ENCODE measurements around the gene USP49.

USP49 gene

DNA sequence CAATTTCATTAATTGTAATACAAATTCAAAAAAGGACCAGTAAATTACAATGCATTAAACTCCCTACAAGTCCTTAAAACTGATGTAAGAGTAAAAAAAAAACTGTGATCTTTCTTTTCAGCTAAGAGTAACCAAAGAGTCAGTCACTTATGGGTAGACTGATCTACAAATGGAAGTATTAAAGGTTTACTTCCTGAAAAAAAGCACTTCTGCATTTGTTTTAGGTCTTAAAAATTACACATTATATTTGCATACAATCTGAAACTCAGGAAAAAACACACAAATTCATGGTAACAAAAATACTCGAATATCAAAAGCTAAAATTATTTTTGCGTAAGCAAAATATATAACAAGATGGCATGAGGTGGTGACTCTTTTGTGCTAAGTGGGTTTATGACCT is 23.5 kb downstream of the USP49 start:
- no peak for TF ChIP-seq GATA2 (IDR thresholded peaks at IDR 0.05; ENCODE audit: low read depth, low read length)
- TF ChIP-seq GATA3 (IDR thresholded peaks at IDR 0.05; ENCODE audit: low read depth, low read length) = no peak

DNA sequence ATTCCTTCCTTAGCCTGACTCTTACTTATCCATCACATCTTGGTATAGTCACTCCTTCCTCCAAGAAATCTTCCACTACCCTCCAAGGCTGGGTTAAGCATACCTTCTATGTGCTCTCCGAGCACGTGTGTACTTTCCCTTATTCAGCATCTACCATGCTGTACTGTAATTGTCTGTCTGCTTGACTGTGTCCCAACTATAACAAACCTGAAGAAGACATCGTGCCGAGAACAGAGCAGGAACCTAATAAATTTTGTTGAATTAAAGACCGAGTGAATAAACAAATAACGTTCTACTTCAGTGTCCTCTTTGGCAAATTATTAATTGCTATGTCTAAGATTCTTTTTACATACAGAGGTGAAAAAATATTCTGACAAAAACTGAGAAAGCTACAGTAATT is 35.8 kb downstream of the USP49 start:
- TF ChIP-seq GATA2 (IDR thresholded peaks at IDR 0.05; ENCODE audit: low read depth, low read length) = no peak
- no peak for TF ChIP-seq GATA3 (IDR thresholded peaks at IDR 0.05; ENCODE audit: low read depth, low read length)

DNA sequence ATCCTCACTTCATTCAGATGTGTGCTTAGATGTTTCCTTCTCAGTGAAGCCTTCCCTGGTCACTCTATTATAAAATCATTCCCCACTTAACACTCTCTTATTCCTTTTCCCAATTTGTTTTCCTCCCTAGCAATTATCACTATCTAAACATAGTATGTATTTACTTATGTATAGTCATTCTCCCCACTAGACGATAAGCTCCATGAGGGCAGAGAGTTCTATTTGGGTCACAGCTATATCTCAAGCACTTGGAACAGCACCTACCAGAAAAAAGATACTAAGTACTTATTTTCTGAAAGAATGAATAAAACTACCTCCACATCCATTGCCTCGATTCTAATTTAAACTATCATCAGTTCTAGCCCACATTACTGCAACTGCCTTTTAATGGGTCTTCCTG is 36.5 kb downstream of the USP49 start:
- TF ChIP-seq GATA2 (IDR thresholded peaks at IDR 0.05; ENCODE audit: low read depth, low read length) = no peak
- no peak for TF ChIP-seq GATA3 (IDR thresholded peaks at IDR 0.05; ENCODE audit: low read depth, low read length)

DNA sequence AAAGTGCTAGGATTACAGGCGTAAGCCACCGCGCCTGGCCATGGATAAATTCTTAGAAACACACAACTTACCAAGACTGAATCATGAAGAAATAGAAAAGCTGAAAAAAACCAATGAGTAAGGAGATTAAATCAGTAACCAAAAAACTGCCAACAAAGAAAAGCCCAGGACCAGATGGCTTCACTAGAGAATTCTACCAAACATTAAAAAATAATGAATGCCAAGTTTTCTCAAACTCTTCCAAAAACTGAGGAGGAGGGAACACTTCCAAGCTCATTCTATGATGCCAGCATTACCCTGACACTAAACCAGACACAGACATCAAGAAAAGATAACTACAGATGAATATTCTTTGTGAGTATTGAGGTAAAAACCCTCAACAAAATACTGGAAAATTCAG is 44.3 kb downstream of the USP49 start:
- TF ChIP-seq GATA3 (IDR thresholded peaks at IDR 0.05; ENCODE audit: low read depth, low read length) (no peak), GATA2 (IDR thresholded peaks at IDR 0.05; ENCODE audit: low read depth, low read length) (no peak)

DNA sequence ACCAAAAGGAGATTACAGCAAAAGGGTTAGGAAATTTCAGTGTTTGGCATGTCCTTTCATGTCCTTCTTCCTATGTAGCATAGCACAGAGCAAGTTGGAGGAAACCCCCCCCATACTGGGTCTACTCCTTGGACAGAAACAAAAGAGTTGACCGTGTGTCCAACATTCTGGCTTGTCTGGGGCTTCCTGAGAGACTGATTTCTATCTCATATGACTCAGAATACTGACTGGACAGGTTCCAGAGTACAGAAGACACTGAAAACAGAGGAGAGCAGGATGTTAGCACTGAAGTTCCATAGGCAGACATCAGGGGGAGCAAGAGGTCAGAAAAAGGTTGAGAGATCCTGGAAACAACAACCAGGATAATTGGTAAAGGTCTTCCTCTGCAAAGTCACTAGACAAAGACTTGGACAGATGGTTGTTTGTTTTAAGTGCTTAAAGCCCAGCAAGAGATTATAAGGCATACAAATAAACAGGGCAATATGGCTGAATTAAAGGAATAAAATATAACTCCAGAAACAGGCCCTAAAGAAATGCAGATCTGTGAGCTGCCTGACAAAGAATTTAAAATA is 48.4 kb downstream of the USP49 start:
- TF ChIP-seq GATA2 (IDR thresholded peaks at IDR 0.05; ENCODE audit: low read depth, low read length) (no peak), GATA3 (IDR thresholded peaks at IDR 0.05; ENCODE audit: low read depth, low read length) (no peak)

DNA sequence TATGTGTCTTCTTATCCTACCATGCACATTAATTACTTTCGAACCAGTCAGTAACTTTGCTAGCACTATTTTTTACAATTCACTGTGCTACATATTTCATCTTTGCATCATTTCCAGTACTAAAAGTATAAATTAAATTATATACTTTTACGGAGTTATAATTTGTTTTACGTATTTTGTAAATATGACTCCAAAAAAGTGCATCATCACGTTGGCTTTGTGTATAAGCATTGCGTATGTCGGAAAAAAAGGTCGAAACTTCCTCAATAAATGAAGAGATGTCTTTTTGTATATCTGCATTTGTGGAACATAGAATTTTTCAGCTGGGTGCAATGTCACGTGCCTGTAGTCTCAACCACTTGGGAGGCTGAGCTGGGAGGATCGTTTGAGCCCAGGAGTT is 52.0 kb downstream of the USP49 start:
- TF ChIP-seq GATA3 (IDR thresholded peaks at IDR 0.05; ENCODE audit: low read depth, low read length) (no peak), GATA2 (IDR thresholded peaks at IDR 0.05; ENCODE audit: low read depth, low read length) (no peak)

DNA sequence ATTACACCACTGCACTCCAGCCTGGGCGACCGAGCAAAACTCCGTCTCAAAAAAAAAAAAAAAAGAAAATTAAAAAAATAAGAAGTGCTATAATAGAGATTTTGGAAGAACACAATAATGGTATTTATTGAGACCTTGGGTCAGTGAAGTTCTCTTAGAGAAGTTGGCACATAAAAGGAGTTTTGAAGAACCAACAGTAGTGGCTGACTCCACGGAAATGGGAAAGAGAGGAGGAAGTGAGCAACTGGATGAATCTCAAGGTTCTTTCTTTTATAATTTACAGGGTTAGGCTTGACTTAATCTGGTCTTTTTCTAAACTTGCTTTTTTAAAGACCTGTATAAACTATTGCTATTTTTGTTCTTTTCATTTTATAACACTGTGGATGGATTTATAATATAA is 54.8 kb downstream of the USP49 start:
- TF ChIP-seq GATA2 (IDR thresholded peaks at IDR 0.05; ENCODE audit: low read depth, low read length) (no peak), GATA3 (IDR thresholded peaks at IDR 0.05; ENCODE audit: low read depth, low read length) (no peak)

DNA sequence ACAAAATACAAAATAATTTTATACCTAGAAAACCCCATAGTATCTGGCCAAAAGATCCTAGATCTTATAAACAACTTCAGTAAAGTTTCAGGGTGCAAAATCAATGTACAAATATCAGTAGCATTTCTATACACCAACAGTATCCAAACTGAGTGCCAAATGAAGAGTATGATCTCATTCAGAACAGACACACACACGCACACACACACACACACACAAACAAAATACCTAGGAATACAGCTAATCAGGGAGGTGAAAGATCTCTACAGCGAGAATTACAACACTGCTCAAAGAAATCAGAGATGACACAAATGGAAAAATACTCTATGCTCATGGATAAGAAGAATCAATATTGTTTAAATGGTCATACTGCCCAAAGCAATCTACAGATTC is 58.5 kb downstream of the USP49 start:
- TF ChIP-seq GATA2 (IDR thresholded peaks at IDR 0.05; ENCODE audit: low read depth, low read length) = no peak

DNA sequence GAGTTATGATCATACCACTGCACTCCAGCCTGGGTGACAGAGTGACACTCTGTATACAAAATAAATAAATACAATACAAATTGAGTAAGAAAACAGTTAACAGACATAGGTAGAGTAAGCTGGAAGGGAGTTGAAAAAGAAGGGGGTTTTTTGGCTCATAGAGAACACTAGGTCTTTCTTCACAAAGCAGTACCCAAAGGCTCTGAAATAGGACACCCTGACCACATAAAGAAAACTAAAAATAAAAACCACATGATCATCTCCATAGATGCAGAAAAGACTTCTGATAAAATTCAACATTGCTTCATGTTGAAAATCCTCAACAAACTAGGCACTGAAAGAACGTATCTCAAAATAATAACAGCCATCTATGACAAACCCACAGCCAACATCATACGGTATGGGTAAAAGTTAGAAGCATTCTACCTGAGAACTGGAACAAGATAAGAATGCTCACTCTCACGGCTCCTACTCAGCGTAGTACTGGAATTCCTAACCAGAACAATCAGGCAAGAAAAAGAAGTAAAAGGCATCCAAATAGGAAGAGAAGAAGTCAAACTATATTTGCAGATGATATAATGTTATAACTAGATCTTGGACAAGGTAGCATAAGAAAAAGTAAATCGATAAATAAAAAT is 59.0 kb downstream of the USP49 start:
- TF ChIP-seq GATA3 (IDR thresholded peaks at IDR 0.05; ENCODE audit: low read depth, low read length) = no peak
- TF ChIP-seq GATA2 (IDR thresholded peaks at IDR 0.05; ENCODE audit: low read depth, low read length) = no peak

DNA sequence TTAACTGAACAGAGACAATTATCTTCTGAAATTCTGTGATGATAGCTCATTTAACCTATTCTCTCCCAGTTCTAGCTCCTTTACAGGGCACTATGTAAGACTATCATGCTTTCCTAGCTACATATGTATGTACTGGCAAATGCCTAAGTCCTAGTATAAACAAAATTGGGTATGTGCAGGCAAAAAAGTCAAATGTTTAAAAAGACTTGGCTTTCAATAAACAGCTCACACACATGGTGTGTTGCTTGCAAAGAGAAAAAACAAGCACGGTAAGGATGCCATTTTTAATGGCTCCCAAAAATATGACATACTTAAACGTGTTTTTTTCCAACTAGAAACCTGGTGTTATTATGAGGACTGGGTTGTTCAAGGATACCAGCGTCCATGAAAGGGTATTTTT is 62.9 kb downstream of the USP49 start:
- TF ChIP-seq GATA3 (IDR thresholded peaks at IDR 0.05; ENCODE audit: low read depth, low read length) (no peak), GATA2 (IDR thresholded peaks at IDR 0.05; ENCODE audit: low read depth, low read length) (no peak)

DNA sequence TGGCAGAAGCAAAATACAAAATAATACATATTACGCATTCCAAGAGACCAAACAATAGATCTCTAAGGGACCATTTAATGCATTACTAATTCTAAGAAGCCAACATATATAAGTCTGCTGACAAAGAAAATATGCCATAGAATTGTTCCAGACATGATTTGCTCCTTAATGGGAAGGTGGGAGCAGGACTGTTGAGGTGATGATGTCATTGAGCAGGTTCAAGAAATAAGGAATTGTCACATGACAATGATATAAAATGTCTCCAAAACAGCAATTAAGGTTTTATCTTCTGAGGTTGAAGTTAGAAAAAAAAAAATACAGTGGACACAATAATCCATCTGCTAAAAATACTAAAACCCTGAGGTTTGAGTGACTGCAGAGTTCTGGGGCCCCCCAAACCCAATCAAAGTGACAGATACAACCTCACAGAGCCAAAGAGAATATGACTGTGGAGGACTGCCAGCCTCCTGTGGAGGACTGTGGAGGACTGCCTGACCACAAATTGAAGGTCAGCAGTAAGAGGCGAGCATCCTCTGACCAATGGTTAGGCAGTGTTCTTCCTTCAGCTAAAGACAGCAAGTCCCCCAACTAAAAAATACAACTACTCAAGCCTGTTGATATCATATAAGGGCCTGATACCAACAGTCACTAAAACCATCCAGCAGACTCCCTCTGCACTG is 68.7 kb downstream of the USP49 start:
- TF ChIP-seq GATA3 (IDR thresholded peaks at IDR 0.05; ENCODE audit: low read depth, low read length) = no peak

DNA sequence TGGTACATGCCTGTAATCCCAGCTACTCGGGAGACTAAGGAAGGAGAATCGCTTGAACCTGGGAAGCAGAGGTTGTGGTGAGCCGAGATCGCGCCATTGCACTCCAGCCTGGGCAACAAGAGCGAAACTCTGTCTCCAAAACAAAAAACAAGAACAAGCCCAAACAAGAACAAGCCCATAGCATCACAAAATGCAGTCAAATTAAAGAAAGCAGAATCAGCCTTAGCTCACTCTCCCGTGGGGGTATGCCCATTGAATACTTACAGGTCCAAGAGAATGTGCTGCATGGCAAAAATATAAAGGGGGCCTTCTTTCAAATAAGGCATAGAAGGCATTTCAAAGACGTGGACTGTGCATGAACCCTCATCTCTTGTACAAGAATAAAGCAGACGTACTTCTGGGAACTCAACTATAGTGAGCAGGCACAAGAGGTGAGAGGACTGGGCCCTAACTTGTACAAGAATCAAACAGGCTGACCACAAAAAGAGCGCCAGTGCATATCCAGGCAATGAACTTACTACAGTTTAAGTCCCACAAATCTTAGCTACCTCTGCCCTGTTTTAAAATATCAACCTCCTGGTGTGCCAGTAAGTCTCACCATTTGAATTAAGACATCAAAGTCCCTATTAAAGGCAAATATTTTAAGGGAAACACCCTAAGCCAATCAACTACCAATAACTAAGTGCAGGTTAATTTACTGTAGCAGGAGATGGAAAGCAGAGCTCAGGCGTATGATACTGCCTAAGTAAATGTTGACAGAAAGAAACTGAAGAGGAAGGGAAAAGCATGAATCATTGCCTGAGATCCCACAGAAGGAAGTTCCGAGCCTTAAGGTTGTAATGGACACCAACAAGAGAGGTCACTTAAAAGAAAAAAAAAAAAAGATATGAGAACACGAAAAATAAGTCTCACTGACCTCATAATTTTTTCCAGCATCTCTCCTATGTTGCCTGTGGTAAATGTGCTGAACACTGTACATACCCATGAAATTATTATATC is 70.3 kb downstream of the USP49 start:
- no peak for TF ChIP-seq GATA2 (IDR thresholded peaks at IDR 0.05; ENCODE audit: low read depth, low read length)
- TF ChIP-seq GATA3 (IDR thresholded peaks at IDR 0.05; ENCODE audit: low read depth, low read length) = no peak

DNA sequence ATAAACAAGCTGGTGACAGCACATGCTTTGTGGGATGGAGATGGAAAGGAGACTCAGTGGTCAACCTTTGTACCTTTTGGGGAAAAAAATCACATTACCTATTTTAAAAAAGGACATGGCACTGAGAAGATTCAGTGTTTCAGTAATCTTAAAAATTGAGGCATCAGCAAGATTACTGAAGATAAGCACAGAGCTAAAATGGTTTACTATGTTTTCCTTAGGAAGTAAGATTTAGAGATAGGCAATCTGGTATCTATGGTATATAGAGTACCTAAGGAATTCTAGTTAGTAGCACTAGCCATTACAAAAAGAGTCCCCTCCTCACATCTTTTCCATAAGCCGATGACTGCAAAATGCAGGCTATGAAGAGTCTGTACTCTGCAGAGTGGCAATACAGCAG is 72.0 kb downstream of the USP49 start:
- TF ChIP-seq GATA3 (IDR thresholded peaks at IDR 0.05; ENCODE audit: low read depth, low read length) (no peak), GATA2 (IDR thresholded peaks at IDR 0.05; ENCODE audit: low read depth, low read length) (no peak)

DNA sequence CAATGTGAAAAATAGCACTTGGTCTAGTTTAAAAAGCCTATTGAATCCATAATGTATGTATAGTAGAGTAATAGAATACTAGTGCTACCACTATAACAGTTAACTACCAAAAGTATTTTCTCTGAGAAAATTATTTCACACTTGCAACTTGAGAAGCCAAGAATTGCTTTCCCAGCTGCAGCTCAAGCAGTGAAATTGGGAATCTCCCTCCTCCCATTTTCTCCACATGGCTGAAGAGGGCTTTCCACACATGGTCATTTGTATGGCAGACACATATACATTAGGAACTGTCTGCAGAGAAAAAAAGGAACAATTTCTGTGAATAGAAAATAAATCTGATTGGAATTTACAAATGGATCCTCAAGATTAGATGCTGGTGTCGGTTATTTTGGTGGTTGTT is 73.2 kb downstream of the USP49 start:
- TF ChIP-seq GATA2 (IDR thresholded peaks at IDR 0.05; ENCODE audit: low read depth, low read length) (no peak), GATA3 (IDR thresholded peaks at IDR 0.05; ENCODE audit: low read depth, low read length) (no peak)
